Measurements from ENCODE around the gene RNASEL. TPM values are rescaled to one million over a fixed set of nuclear protein-coding genes. Genes with fewer than 3 reads are reported as not detected.

RNASEL gene
- total and polyA plus RNA-seq, 4 donors, result 3.7 to 14.8 (median 9.0) TPM

DNA sequence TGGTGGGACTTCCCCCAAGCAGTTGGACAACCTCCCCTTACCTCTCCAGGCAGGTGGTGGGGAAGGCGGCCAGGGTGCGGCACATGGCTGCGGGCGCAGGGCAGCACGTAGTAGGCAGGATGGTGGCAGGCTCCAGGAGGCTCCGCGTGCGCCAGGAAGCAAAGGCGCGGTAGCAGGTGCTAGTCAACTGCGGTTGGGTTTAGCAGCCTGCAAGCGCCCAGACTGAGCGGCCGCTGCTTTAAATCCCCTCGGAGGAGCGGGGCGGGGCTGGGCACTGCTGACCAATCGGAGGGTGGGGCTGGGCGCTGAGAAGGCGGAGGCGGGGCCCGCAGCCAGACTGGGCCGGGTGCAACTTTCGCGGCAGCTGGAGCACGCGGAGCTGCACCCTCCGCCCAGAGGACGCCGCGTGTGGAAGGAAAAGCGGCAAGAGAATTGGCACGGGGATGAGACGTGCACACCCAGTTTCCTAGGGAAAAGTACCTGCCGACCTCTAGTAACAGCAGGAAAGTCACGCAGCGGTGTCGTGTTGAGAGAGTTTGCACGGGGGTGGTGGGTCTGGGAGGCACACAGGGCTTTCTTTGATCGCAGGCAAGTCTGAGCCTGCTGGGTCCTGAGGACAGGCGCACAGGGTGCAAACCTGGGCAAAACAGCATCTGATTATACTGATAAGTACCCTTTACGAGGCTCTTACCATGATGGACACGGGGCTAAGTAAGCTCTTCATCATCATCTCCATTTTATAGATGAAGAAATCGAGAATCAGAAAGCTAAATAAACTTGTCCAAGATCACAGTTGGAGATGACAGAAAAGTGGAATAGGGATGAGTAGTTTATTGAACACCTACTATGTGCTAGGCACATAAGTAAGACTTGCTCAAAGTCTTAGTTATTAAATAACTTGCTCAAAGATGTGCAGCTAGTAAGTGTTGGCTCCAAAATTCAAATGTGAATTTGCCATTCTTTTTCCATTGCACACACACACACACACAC, 15.4 kb upstream of the RNASEL start, which contains the start of gene RGS16:
TSS of gene RGS16 (minus strand) at position 215 of the 990 bp plus-strand sequence. CDS start at position 85, 130 bp downstream.
- H3K4me1 ChIP-seq (ENCODE audit: control insufficient read depth in 5 of 5, insufficient read depth in 5 of 5, low read length in 5 of 5), result peaks cover 0 to 10% (median 5%) of the 10 kb centered on the region in 5 donors
- no peak within 1 kb of the TSS for H3K9ac ChIP-seq (ENCODE audit: insufficient read depth in 1 of 2, low read length in 2 of 2)
- H3K36me3 ChIP-seq (ENCODE audit: control insufficient read depth in 4 of 4, insufficient read depth in 4 of 4, low read length in 4 of 4), result peaks cover 0 to 10% (median 0%) of the 10 kb centered on the region in 4 donors
- DNase-seq (peak; percentile 85 to 92 (median 90)), ATAC-seq (ENCODE audit: insufficient read depth, low FRiP score) (peak; percentile 92)
- WGBS, 2 donors, result 5 to 8% methylated on average over 44 of the region's 44 CpGs
- H3K4me3 ChIP-seq, result peak within 1 kb of the TSS; percentile 28
- no peaks in the 10 kb centered on the region for H3K9me3 ChIP-seq (ENCODE audit: control insufficient read depth in 4 of 4, insufficient read depth in 3 of 4, low read length in 3 of 4)
- H3K27me3 ChIP-seq (ENCODE audit: control insufficient read depth in 3 of 3, insufficient read depth in 3 of 3, low read length in 2 of 3), result peaks cover 0 to 9% (median 0%) of the 10 kb centered on the region in 3 donors
- peak within 1 kb of the TSS in 1 of 2 donors; percentile 52 for H3K27ac ChIP-seq (ENCODE audit: low read depth in 1 of 2, low read length in 1 of 2)
- TF ChIP-seq, protein P1, sequence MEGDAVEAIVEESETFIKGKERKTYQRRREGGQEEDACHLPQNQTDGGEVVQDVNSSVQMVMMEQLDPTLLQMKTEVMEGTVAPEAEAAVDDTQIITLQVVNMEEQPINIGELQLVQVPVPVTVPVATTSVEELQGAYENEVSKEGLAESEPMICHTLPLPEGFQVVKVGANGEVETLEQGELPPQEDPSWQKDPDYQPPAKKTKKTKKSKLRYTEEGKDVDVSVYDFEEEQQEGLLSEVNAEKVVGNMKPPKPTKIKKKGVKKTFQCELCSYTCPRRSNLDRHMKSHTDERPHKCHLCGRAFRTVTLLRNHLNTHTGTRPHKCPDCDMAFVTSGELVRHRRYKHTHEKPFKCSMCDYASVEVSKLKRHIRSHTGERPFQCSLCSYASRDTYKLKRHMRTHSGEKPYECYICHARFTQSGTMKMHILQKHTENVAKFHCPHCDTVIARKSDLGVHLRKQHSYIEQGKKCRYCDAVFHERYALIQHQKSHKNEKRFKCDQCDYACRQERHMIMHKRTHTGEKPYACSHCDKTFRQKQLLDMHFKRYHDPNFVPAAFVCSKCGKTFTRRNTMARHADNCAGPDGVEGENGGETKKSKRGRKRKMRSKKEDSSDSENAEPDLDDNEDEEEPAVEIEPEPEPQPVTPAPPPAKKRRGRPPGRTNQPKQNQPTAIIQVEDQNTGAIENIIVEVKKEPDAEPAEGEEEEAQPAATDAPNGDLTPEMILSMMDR (IDR thresholded peaks at IDR 0.05; ENCODE audit: control extremely low read depth, extremely low read depth), result no peak

DNA sequence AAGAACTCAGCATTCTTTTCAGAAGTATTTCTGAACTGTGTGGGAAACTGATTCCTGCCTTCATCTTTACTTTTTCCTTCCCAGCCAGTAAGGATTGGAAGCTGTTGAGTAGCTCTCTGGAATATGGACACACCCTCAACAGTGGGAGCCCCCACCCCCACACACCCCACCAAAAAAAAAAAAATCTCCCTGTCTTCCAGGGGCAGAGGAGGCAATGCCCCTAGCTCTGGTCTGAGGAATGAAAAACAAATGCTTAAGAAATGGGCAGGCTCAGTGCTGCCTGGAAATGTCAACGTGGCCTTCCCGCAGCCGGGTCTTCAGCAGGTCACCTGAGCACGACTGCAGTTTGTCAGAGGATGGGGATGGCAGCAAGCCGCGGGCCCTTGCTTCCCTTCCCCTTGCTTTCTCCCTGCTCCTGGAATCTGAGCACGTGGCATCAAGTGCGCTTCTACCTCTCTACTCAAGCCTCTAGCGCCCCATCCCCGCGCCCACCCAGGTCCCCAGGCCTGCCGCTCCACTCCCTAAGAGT, 14.7 kb upstream of the RNASEL start:
- no peaks in the 10 kb centered on the region for H3K9me3 ChIP-seq (ENCODE audit: control insufficient read depth in 4 of 4, insufficient read depth in 3 of 4, low read length in 3 of 4)
- WGBS, 2 donors, result 5% methylated on average over 12 of the region's 12 CpGs
- H3K4me3 ChIP-seq, result peak overlapping the region; percentile 28
- H3K36me3 ChIP-seq (ENCODE audit: control insufficient read depth in 4 of 4, insufficient read depth in 4 of 4, low read length in 4 of 4), result peaks cover 0 to 10% (median 0%) of the 10 kb centered on the region in 4 donors
- peaks cover 0 to 12% (median 5%) of the 10 kb centered on the region in 5 donors for H3K4me1 ChIP-seq (ENCODE audit: control insufficient read depth in 5 of 5, insufficient read depth in 5 of 5, low read length in 5 of 5)
- peaks cover 0 to 9% (median 0%) of the 10 kb centered on the region in 3 donors for H3K27me3 ChIP-seq (ENCODE audit: control insufficient read depth in 3 of 3, insufficient read depth in 3 of 3, low read length in 2 of 3)
- TF ChIP-seq, protein P1 (IDR thresholded peaks at IDR 0.05; ENCODE audit: control extremely low read depth, extremely low read depth), result no peak
- H3K9ac ChIP-seq (ENCODE audit: insufficient read depth in 1 of 2, low read length in 2 of 2), result no peak overlapping the region
- DNase-seq (peak in 2 of 3 donors; percentile 25 to 29), ATAC-seq (ENCODE audit: insufficient read depth, low FRiP score) (no peak)
- peak overlapping the region in 1 of 2 donors; percentile 52 for H3K27ac ChIP-seq (ENCODE audit: low read depth in 1 of 2, low read length in 1 of 2)

DNA sequence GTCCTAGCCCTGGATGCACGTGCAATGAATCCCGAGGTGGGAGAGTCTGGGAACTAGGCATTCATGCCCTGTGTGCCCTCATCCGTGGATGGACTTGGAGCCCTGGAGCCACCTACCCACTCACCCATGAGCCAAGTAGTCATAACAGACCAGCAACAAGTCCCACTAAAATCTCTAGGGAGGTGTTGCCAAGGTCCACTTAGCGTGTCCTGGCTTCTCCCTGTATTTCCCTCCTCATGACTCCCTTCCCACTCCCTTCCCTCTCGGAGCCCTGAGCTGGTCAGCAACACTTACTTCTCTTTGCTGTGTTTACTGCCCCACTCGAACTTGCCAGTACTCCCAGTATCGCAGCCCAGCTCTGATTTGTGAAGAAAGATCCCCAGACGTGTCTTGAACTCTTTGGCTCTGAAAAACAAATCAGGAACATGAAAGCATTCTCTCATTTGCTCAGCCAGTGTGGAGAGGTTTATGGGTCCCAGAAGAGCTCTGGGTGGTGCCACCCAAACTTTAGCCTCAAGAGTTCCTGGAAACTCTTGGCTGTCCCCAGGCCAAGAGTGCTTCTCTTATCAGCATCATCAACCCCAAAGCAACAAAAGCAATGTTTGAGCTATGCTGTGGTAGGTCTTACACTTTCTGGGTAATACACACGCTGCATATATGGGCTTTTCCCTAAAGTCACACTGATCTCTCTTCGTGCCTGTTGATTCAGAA, 14.0 kb upstream of the RNASEL start:
- peak overlapping the region in 1 of 2 donors; percentile 54 for H3K27ac ChIP-seq (ENCODE audit: low read depth in 1 of 2, low read length in 1 of 2)
- TF ChIP-seq, protein P1 (IDR thresholded peaks at IDR 0.05; ENCODE audit: control extremely low read depth, extremely low read depth), result no peak
- no peaks in the 10 kb centered on the region for H3K9me3 ChIP-seq (ENCODE audit: control insufficient read depth in 4 of 4, insufficient read depth in 3 of 4, low read length in 3 of 4)
- H3K4me3 ChIP-seq, result peak overlapping the region; percentile 4
- DNase-seq (peak in 1 of 3 donors; percentile 43), ATAC-seq (ENCODE audit: insufficient read depth, low FRiP score) (peak; percentile 34)
- peaks cover 0 to 10% (median 0%) of the 10 kb centered on the region in 4 donors for H3K36me3 ChIP-seq (ENCODE audit: control insufficient read depth in 4 of 4, insufficient read depth in 4 of 4, low read length in 4 of 4)
- 54 to 81% methylated on average over 10 of the region's 10 CpGs for WGBS, 2 donors
- H3K9ac ChIP-seq (ENCODE audit: insufficient read depth in 1 of 2, low read length in 2 of 2), result no peak overlapping the region
- H3K4me1 ChIP-seq (ENCODE audit: control insufficient read depth in 5 of 5, insufficient read depth in 5 of 5, low read length in 5 of 5), result peaks cover 0 to 12% (median 5%) of the 10 kb centered on the region in 5 donors
- H3K27me3 ChIP-seq (ENCODE audit: control insufficient read depth in 3 of 3, insufficient read depth in 3 of 3, low read length in 2 of 3), result peaks cover 0 to 9% (median 0%) of the 10 kb centered on the region in 3 donors

Measured in lung (tissue), 12 donors.